Measurements from ENCODE around the gene MVK. TPM values are rescaled to one million over a fixed set of nuclear protein-coding genes. Genes with fewer than 3 reads are reported as not detected.

The MVK gene
- total RNA-seq, 2 experiments from 2014 or later = 8.2 to 8.4 TPM

- no peak for DNase-seq
- Mint-ChIP-seq H3K27me3 (no peaks in the 10 kb centered on the region), H3K4me3 (no peak overlapping the region), H3K4me1 (ENCODE audit: low read depth) (no peaks in the 10 kb centered on the region), H3K36me3 (ENCODE audit: low read depth) (peaks cover 67% of the 10 kb centered on the region), H3K27ac (no peak overlapping the region), H3K9me3 (no peaks in the 10 kb centered on the region)
- Histone ChIP-seq H3K27me3 (ENCODE audit: control insufficient read depth in 1 of 2, insufficient read depth in 2 of 2, low read length in 2 of 2) (no peaks in the 10 kb centered on the region), H3K27ac (ENCODE audit: low read depth in 1 of 2, low read length in 2 of 2) (no peak overlapping the region), H3K4me3 (ENCODE audit: low read length) (no peak overlapping the region), H3K36me3 (ENCODE audit: insufficient read depth, low read length) (peaks cover 25% of the 10 kb centered on the region), H3K4me1 (ENCODE audit: insufficient read depth, low read length) (no peaks in the 10 kb centered on the region), H3K9me3 (ENCODE audit: control insufficient read depth in 1 of 2, insufficient read depth in 1 of 2, low read length in 2 of 2) (peaks cover 0 to 23% of the 10 kb centered on the region in 2 experiments)
- ChIA-PET CTCF (no interaction called here), POLR2A (no interaction called here)
- ATAC-seq (ENCODE audit: poor library complexity) = no peak
- intact Hi-C loops (cut with DNase I, micrococcal nuclease) = no loop called here
- no peak for TF ChIP-seq CTCF (IDR thresholded peaks at IDR 0.05)
Observed at GRCh38 chr12:109566424-109566823, 7.2 kb upstream of the MVK start.

- no peaks in the 10 kb centered on the region for H3K27me3 Mint-ChIP-seq
- DNase-seq (no peak), ATAC-seq (ENCODE audit: poor library complexity) (no peak)
- Histone ChIP-seq H3K27ac (ENCODE audit: low read depth in 1 of 2, low read length in 2 of 2) (no peak overlapping the region), H3K36me3 (ENCODE audit: insufficient read depth, low read length) (peaks cover 25% of the 10 kb centered on the region), H3K4me1 (ENCODE audit: insufficient read depth, low read length) (peaks cover 1% of the 10 kb centered on the region), H3K4me3 (ENCODE audit: low read length) (no peak overlapping the region), H3K9me3 (ENCODE audit: control insufficient read depth in 1 of 2, insufficient read depth in 1 of 2, low read length in 2 of 2) (peaks cover 0 to 14% of the 10 kb centered on the region in 2 experiments), H3K27me3 (ENCODE audit: control insufficient read depth in 1 of 2, insufficient read depth in 2 of 2, low read length in 2 of 2) (no peaks in the 10 kb centered on the region)
- POLR2A ChIA-PET = no interaction called here
- no peak overlapping the region for H3K27ac Mint-ChIP-seq
- no peaks in the 10 kb centered on the region for H3K9me3 Mint-ChIP-seq
- CTCF ChIA-PET = no interaction called here
- no peaks in the 10 kb centered on the region for H3K4me1 Mint-ChIP-seq (ENCODE audit: low read depth)
- no peak for TF ChIP-seq CTCF (IDR thresholded peaks at IDR 0.05)
- H3K4me3 Mint-ChIP-seq = no peak overlapping the region
- intact Hi-C loops (cut with DNase I, micrococcal nuclease) = no loop called here
- peaks cover 64% of the 10 kb centered on the region for H3K36me3 Mint-ChIP-seq (ENCODE audit: low read depth)
Observed at GRCh38 chr12:109567296-109567695, 6.3 kb upstream of the MVK start.

GRCh38 chr12:109567967-109568366 is 5.6 kb upstream of the MVK start:
- H3K36me3 ChIP-seq (ENCODE audit: insufficient read depth, low read length) = peaks cover 25% of the 10 kb centered on the region
- H3K36me3 Mint-ChIP-seq (ENCODE audit: low read depth) = peaks cover 66% of the 10 kb centered on the region
- ChIA-PET POLR2A (no interaction called here), CTCF (no interaction called here)
- no peak overlapping the region for H3K27ac Mint-ChIP-seq
- H3K27me3 Mint-ChIP-seq = no peaks in the 10 kb centered on the region
- H3K4me3 Mint-ChIP-seq = no peak overlapping the region
- DNase-seq (no peak), ATAC-seq (ENCODE audit: poor library complexity) (no peak)
- H3K9me3 ChIP-seq (ENCODE audit: control insufficient read depth in 1 of 2, insufficient read depth in 1 of 2, low read length in 2 of 2) = peaks cover 0 to 8% of the 10 kb centered on the region in 2 experiments
- no peaks in the 10 kb centered on the region for H3K9me3 Mint-ChIP-seq
- H3K4me1 Mint-ChIP-seq (ENCODE audit: low read depth) = peaks cover 7% of the 10 kb centered on the region
- TF ChIP-seq CTCF (IDR thresholded peaks at IDR 0.05) = no peak
- intact Hi-C loops (cut with DNase I, micrococcal nuclease) = no loop called here
- no peak overlapping the region for H3K27ac ChIP-seq (ENCODE audit: low read depth in 1 of 2, low read length in 2 of 2)
- no peaks in the 10 kb centered on the region for H3K27me3 ChIP-seq (ENCODE audit: control insufficient read depth in 1 of 2, insufficient read depth in 2 of 2, low read length in 2 of 2)
- no peak overlapping the region for H3K4me3 ChIP-seq (ENCODE audit: low read length)
- peaks cover 8% of the 10 kb centered on the region for H3K4me1 ChIP-seq (ENCODE audit: insufficient read depth, low read length)
